Stimulated activated CD8-positive, alpha-beta memory T cell treated with anti-CD3 and anti-CD28 coated beads, Interleukin-12 subunit alpha, Interleukin-12 subunit beta, amount 100 ng/mL, for 24 hours (primary cell): ENCODE results near the gene NDUFS2.
"Not testable (repeated sequence)": the region's sequence is repeated elsewhere in the genome, so short reads cannot be mapped to it uniquely, and the experiment has no call there.

ENCODE experiments used
- DNase-seq: peaks from one replicate; pipeline ENCODE4 v3.0.0-alpha.2; 2020; ENCODE audit errors: extremely low read depth

Gene NDUFS2

DNA sequence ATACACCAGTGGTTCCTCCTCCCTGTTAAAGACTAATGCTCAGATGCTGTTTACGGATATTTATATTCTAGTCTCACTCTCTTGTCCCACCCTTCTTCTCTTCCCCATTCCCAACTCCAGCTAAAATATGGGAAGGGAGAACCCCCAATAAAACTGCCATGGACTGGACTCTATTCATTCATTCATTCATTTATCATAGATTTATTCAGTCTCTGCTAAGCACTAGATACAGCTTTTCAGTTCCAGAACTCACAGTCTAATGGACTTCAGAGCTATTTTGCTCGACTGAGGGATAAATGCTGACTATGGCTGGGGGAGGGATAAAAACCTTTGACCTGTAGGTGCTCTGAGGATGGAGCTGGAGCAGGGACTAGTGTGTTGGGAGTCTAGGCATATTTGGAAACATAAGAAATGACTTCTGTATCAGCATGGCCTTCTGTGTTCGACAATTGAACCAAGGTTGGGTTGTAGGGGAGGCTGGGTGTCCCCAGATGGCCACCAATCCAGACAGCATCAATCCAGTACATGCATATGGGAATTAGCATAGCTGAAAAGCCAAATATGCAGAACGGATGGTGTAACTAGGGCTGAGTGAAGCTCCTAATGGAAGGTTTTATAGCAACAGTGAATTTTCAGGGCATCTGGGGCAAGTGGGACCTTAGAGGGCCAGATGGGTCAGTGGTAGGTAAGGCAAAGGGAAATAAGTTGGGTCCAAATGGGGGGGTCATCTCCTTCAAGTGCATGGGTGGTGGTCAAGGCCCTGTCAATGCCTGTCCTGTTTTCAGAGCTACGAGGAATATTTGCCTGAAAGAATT is 17.1 kb downstream of the NDUFS2 start:
- no peak for DNase-seq

DNA sequence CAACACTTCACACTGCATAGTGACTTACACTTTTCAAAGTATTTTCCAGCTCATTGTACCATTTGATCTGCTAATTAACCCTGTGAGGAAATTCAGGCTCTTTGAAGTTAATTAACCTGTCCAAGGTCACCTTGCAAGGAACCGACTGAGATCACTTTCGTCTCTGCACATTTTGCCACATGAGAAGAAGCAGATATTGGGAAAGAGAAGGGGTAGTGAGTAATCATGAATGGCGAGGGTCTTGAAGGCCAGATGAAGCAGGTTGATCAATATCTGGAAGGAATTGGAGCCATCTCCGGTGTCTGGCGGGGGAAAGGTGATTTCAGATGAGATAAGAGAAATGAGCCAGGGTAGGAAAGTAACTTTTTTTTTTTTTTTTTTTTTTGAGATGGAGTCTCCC is 17.8 kb downstream of the NDUFS2 start:
- no peak for DNase-seq

DNA sequence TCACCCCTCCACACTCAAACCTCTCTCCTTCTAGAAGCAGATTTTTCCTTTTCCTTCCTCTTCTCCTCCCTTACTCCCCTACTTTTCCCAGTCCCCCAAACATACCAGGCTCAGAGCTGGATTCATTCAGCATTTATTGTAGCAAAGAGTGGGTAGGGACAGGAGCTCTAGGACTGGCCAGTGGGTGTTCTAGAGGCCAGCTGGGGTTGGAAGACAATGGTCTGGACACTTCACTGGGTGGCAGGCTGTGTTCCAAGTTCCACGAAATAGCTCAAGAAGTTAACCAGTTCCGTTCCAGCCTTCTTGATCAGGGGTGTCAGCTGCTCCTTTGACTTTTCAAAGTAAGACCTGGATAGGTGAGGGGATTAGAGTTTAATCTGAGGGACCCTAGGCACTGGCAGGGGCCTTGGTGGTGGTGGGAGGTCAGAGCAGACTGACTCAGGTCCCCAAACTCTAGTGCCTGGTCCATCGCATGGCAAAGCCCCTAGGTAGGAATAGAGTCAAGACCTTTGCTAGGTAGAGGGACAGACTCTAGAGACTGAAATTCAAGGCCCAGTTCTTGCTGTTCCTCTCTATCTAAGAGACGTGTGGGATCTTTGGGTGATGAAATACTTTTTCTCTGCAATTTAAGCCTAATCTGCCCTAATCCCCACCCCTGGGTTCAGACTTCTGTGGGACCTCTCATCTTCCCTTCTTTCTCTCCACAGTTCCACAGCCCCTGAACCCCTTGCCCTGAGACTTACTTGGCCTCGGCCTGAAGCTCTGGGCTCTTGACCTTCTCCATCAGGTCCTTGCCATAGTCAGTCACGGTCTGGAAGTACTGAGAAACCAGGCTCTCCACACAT is 20.2 kb downstream of the NDUFS2 start:
- DNase-seq, result no peak

DNA sequence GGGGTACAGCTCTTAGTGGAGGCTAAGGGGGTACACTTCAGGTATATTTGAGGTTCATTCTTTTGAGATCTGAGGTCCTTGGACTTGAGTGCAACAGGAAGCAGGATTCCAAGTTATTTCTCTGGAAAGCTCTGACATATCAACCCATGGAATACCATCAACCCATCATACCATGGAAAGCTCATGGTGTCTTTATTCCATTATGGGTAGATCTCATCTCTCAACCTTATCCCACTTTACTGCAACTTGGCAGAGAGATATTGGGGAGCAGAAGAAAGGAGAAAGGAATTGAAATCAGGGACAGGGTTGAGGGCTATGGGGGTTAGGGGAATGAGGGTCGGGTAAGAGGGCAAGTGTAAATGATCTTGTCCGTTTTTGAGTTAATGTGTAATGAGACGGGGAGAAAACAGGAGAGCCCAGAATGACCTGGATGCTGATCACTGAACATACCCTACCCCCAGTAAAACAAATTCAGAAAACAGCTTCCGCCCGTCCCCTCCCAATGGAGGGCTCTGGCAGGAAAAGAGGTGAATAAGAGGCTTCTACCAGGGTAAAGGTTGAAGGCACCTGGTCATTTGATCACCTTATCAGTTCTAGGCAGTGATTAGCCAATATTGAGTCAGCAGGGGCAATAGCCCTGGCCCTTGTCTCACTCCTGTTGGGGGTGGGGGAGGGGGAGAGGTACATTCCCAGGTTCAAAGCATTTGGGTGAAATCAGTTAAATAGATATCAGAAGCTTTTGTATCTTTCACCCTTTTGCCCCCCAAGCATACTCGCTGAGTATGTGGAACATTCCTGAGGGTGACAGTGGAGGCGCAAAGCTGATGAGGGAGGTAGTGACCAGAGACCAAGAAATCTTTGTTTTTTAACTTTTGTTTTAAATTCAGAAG is 21.9 kb downstream of the NDUFS2 start:
- DNase-seq, result no peak

- DNase-seq, result not testable (repeated sequence)
Measured at GRCh38 chr1:161224695-161225087, 22.5 kb downstream of the NDUFS2 start.

DNA sequence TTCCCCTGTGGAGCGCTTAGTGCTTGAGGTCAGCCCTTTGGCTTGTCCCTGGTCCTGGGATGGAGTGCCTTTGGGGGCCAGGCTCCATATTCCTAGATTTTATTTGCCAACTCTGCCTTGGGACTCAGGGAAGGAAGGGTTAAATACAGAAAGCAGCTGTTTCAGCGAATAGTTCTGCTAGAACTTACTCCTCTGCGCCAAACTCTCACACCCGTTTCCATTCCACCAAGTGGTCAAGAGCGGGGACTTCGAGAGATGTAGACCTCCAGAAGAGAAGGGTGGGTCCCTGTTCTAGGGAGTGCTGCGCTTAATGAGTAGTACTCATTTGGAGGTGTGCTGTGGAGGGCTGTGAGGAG is 23.0 kb downstream of the NDUFS2 start:
- no peak for DNase-seq

GRCh38 chr1:161225534-161226319 is 23.6 kb downstream of the NDUFS2 start, which contains the start of gene TOMM40L:
Gene TOMM40L (plus strand): TSS chr1:161226060. CDS start chr1:161226490, 430 bp downstream.
- peak; percentile 70 for DNase-seq

- no peak for DNase-seq
Measured at GRCh38 chr1:161226320-161226711, 24.1 kb downstream of the NDUFS2 start.

- DNase-seq, result no peak
Measured at GRCh38 chr1:161226759-161227158, 24.6 kb downstream of the NDUFS2 start.

GRCh38 chr1:161227196-161227871 is 25.2 kb downstream of the NDUFS2 start:
- DNase-seq, result peak; percentile 78

GRCh38 chr1:161228032-161228431 is 25.9 kb downstream of the NDUFS2 start:
- DNase-seq, result no peak

DNA sequence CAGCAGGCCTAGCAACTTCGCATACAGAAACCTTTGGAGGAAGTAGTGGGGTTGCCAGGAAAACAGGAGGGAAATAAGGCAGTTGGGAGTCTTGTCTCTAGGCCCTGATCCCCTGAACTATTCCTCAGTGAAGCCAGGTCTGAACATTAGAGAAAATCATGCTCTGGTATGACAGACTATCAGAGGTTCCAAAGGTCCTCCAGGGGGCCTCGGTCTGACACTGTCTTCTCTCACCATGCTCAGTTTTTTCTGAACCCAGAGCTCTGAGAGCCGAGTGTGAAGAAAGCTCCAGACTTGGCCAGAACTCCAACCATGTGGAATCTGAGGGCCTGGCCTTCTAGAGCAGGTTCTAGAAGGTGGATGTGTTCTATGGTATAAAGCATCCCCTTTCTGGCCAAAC is 27.7 kb downstream of the NDUFS2 start:
- no peak for DNase-seq

- no peak for DNase-seq
Measured at GRCh38 chr1:161230762-161231161, 28.6 kb downstream of the NDUFS2 start.

- no peak for DNase-seq
Measured at GRCh38 chr1:161233102-161233501, 30.9 kb downstream of the NDUFS2 start.

DNA sequence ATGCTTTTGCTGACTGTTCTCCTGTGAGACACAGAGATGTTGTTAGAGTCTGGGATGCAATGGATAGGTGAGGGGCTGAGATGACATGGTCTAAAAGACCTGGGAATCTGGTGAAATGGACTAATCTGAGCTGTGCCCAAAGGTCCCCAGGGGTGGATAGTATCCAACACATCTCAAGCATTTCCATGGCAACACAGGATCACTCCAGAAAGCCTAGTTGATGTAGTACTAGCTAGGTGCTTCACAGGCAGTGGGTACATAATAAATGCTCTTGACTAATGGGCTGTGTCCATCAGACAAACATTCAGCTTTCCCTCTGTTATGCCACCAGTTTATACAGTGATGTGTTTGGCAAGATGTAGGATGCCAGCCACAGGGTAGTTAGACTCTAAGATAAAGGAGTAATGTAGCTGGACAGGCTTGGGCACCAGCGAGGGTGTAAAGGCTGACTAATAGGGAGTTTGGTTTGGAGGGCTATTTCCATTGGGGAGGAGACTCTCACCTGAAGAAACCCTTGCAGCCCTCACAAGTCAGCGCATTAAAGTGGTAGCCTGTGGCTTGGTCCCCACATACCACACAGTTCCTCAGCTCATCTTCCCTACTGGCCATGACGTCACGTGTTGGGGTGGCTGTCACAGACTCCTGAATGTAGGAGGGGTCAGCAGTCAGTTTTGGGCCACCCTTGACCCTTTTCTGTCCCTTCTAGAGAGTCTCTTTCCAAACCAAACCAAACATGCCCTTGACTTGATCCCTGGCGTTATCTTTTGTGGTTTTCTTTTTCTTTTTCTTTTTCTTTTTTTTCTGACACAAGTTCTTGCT is 34.0 kb downstream of the NDUFS2 start:
- DNase-seq, result no peak

- DNase-seq, result no peak
Measured at GRCh38 chr1:161238039-161238473, 35.9 kb downstream of the NDUFS2 start, which contains the start of gene NR1I3. Gene NR1I3 (minus strand): TSS chr1:161238203. CDS start chr1:161236565, 1,638 bp downstream.

DNA sequence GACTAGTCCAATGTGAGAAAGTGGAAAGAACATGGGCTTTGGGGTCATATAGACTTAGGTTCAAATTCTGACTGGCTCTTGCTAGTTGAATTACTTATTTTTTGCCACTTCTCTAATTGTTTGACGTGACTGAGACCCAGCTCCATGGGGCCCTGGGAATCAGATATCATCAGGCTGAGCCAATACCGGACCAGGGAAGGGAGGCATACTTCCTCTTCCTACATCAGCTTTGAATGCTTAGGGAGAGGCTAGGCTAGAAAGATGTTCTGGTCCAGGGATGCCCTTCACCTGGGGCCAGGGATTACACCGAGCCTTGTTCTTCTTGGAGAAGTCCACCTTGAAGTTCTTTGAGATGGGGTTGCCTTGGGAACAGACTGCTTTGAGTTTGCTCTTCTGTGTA is 39.5 kb downstream of the NDUFS2 start:
- DNase-seq, result no peak

DNA sequence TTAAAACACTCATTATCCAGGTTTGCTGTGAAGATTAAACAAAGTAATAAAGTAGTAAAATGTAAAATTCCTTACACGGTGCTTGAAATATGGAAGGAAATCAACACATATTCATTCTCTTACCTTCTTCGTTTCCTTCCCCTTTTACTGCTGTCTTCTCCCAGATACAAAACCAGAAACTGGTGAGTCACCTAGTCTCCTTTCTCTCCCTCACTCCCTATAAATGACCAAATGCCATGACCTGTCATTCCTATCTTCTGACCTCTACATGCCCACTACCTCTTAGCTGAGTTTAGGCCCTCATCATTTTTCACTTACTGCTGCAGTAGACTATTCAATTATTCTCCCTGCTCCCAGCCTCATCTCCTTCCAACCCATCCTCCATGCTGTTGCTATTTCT is 40.1 kb downstream of the NDUFS2 start:
- no peak for DNase-seq

DNA sequence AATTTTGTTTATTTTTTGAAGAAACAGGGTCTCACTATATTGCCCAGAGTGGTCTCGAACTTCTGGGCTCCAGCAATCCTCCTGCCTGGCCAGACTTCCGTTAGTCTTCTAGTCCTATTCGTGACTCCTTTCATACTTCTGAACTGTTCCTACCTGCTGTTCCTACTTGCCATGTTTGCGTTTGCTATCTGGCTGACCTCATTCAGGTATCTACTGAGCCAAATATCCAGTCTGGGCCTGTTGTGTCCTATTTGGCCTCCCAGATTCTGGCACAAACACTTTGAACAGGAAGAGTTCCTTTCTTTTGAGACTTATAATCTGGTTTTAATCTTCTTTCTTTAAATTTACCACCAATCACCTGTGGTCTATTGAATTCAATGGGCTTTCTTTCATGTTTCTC is 42.7 kb downstream of the NDUFS2 start:
- DNase-seq, result no peak

DNA sequence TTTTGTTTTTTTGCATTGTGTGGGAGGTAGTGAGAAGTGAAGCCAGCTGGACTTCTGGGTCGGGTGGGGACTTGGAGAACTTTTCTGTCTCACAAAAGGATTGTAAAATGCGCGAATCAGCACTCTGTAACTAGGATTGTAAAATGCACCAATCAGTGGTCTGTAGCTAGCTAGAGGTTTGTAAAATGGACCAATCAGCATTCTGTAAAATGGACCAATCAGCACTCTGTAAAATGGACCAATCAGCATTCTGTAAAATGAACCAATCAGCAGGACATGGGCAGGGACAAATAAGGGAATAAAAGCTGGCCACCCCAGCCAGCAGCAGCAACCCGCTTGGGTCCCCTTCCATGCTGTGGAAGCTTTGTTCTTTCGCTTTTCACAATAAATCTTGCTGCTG is 47.9 kb downstream of the NDUFS2 start:
- not testable (repeated sequence) for DNase-seq
